ENCODE measurements around the gene RXFP3.
"Not testable (repeated sequence)": the region's sequence is repeated elsewhere in the genome, so short reads cannot be mapped to it uniquely, and the experiment has no call there.

RXFP3 gene, protein sequence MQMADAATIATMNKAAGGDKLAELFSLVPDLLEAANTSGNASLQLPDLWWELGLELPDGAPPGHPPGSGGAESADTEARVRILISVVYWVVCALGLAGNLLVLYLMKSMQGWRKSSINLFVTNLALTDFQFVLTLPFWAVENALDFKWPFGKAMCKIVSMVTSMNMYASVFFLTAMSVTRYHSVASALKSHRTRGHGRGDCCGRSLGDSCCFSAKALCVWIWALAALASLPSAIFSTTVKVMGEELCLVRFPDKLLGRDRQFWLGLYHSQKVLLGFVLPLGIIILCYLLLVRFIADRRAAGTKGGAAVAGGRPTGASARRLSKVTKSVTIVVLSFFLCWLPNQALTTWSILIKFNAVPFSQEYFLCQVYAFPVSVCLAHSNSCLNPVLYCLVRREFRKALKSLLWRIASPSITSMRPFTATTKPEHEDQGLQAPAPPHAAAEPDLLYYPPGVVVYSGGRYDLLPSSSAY

DNA sequence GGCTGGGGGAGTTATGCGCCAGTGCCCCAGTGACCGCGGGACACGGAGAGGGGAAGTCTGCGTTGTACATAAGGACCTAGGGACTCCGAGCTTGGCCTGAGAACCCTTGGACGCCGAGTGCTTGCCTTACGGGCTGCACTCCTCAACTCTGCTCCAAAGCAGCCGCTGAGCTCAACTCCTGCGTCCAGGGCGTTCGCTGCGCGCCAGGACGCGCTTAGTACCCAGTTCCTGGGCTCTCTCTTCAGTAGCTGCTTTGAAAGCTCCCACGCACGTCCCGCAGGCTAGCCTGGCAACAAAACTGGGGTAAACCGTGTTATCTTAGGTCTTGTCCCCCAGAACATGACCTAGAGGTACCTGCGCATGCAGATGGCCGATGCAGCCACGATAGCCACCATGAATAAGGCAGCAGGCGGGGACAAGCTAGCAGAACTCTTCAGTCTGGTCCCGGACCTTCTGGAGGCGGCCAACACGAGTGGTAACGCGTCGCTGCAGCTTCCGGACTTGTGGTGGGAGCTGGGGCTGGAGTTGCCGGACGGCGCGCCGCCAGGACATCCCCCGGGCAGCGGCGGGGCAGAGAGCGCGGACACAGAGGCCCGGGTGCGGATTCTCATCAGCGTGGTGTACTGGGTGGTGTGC lies at the start of gene RXFP3:
RXFP3 (plus strand) TSS at position 6 of the 636 bp plus-strand sequence; CDS start at position 361, 355 bp downstream.
- no peak for DNase-seq

DNA sequence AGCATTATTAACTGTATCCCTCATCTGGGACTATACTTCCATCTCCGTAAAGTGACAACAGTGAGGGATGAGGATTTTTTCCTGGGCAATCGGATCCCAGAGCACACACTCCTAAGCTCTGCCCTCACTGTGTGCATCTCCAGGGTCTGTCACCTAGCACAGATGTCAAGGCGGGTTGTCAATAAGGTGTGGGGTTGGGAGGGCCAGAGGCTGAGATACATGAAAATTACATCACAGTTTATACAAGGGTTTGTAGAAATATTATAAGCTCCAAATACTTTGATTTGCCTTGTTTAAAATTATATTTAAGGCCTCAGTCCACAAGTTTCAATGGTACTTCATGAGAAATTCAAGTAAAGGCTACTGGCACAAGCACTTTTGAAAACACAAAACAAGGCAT lies 48.9 kb upstream of the RXFP3 start:
- no peak for DNase-seq

DNA sequence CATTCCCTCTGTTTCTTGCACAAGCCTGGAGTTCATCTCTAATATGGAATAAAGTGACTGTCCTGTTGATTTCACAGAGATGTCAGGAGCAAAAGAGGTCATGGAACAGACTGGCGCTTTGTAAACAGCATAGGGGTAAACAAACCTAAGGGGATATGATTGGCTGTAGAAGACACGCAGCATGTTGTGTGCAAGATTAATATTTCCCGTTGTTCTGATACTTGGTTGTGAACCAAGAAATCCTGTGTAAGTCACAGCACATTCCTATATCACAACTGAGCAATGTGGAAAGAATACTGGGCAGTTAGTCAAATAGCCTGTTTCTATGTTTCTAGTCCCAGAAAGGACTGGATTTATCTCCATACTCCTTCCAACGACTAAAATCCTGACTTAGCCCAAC lies 47.6 kb upstream of the RXFP3 start:
- DNase-seq, result no peak

DNA sequence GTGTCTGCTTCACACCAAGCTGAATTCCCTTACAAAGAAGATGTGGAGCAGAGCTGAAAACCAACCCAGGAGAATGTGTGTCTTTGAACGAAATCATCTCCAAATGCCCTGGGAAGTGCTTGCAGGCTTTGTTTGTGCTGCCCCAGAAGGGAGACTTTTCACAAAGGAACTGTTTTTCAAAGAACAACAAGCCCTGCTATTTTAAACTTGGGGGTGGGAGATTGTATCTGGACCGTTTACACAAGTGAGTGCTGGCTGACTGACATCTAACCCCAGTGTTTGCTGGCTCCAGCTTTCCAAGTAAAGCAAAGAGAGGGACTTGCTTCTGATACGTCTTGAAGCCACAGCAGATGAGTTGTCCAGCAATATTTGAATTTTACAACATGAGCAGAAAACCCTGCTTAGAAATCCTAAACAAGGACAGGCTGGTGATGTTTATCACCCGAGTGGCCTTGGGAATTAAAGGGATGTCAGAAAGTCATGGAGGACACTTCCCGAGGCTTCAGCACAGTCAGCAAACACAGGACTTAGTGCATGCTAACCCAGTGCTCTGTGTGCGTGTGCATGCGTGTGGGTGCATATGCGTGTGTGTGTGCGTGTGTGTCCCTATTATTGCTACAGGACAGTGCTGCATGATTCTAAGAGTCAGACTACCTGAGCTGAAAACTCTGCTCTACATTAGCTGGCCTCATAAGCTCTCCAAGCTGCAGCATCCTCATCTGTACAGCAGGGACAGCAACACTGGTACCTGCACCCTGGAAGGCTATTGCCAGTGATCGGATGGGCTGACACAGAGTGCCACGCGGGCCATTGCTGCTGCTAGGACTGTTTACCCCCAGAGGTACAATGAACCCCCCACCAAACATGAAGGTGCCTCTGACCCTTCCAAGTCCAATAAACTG lies 45.8 kb upstream of the RXFP3 start:
- no peak for DNase-seq

DNA sequence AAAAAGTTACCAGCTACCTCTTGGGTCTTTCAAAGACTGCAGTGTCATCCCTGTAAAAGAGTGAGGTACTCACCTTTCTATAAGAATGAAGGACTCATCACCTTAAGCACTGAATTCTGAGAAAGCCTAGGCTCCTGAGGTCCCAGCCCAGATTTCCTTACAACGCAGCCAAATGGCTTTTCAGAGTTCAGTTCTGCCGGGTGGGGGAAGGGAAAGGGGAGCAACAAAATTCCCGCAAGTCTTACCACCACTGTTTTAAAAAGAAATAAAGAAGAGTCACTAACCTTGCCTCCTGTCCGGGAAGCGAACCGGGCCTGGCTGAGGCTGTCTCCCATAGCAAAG lies 44.8 kb upstream of the RXFP3 start:
- DNase-seq, result no peak

DNA sequence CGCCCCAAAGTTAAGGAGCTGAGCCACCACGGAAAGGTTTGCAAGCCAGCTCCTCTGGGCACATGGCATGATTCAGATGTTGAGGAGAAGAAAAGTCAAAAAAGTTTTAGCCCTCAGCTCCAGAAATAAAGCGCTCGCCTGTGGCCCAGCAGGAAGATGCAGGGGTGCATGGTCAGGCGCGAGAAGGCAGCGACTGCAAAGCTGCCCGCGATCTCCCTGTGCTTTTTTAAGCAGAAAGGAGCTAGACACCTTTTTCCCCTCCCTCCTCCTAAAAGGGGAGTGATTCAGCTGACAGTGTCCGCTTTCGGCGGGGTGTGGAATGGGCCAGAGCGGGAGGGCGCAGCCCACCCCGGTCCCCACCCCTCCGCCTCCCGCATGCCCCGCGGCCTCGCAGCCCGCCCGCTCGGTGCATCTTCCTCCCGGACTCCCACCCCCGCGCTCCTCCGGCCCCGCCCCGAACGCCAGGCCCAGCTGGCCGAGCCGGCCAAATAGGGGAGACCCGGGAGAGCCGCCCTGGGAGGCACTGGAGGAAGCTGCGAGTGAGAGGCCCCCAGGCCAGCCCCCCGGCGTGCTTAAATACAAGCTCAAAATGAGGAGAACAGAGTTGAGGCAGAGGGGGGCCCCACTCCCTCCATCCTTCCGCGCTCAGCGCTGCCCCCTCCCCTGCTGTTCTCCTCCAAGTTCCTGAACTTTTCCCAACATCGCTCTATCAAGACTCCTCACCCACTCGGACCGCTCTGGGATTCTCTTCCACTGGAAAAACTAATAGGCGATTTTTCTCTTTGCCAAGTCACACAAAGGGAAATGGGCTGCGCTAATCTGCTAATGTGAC lies 44.2 kb upstream of the RXFP3 start, which contains the start of gene ADAMTS12:
ADAMTS12 (minus strand) TSS at position 203 of the 832 bp plus-strand sequence; CDS start at position 69, 134 bp downstream.
- DNase-seq, result no peak

DNA sequence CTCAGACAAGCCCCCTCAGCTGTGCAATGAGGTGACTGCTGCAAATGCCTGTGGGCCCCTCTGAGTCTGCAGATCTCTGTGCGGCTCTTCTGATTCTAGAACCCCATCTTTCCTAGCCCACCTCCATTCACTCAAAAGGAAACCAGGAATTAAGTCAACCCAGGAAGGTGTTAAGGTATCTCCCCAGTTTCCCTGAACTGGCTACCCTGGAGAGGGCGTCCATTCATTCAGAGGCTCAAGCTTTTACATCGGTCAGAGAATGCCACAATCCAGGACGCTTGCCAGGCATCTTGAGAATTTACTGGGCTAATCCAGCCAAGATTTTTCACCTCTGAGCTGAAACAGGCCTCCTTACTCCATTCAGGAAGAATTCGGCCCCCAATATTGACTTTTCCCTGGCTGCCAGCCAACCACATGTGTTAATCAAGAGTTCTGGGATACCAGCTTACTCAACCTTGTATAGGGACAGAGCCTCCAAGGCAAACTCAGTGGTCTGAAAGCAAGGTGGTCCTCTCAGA lies 43.5 kb upstream of the RXFP3 start:
- DNase-seq, result no peak

DNA sequence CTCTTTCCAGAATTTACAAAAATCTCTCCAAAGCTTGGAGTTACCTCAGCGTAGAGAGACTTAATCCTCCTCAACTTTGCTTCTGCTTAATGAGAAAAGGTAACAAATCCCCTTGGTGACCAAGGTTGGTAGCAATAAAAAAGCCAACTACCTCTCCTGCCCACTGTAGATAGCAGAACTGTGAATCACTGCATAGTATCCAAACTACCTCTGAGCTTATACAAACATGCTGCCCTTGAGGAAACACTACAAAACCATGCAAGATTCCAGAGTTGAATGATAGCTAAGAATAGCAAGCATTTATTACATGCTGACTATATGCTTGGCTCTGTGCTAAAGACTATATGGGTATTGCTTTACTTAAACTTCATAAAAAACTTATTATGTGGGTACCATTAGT lies 41.6 kb upstream of the RXFP3 start:
- DNase-seq, result no peak

DNA sequence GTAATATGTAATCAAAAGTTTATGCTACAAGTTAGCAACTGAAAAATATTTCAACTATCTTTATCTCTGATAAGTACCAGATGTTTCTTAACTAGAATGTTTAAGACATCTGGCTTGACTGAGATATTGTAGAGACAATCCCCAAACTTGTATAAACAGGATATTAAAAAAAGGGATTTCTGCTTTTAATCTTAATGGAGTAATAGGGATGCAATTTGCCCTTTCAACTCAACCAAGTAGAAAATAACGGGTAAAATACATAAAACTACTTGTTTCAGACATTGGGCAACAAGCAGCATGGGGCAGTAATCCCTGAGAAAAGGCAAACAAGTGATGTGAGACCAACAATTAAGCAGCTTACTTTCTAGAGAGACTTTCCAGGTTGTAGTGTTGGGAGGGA lies 35.0 kb upstream of the RXFP3 start:
- no peak for DNase-seq

DNA sequence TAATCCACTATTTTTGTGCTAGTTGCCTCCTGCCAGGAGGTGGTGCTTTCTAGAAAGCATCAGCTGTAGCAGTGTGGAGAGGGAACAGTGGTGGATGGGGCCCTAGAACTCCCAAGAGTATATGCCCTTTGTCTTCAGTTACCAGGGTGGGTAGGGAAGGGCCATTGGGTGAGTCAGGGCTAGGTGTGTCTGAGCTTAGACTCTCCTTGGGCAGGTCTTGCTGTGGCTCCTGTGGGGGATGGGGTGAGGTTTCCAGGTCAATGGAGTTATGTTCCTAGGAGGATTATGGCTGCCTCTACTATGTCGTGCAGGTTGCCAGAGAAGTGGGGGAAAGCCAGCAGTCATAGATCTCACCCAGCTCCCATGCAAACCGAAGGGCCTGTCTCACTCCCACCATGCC lies 33.1 kb upstream of the RXFP3 start:
- DNase-seq, result no peak

DNA sequence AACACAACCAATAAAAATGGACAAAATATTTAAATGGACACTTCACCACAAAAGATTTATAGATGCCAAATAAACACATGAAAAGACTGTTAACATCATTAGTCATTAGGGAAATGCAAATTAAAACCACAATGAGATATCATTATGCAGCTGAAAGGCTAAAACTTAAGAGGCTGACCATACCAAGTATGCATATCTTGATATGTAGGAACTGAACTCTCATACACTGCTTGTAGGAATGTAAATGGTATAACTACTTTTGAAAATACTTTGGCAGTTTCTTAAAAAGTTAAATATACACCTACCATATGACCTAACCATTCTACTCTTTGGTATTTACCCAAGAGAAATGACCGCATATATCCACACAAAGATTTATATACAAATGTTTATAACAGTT lies 30.8 kb upstream of the RXFP3 start:
- no peak for DNase-seq

DNA sequence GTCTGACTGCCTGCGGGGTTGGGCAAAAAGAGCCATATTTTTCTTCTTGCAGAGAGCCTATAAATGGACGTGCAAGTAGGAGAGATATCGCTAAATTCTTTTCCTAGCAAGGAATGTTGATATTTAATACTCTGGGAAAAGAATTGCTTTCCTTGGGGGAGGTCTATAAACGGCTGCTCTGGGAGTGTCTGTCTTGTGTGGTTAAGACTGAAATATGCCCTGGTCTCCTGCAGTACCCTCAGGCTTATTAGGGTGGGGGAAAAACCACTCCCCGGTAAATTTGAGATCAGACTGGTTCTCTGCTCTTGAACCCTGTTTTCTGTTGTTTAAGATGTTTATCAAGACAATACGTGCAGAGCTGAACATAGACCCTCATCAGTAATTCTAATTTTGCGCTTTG lies 29.9 kb upstream of the RXFP3 start:
- not testable (repeated sequence) for DNase-seq

DNA sequence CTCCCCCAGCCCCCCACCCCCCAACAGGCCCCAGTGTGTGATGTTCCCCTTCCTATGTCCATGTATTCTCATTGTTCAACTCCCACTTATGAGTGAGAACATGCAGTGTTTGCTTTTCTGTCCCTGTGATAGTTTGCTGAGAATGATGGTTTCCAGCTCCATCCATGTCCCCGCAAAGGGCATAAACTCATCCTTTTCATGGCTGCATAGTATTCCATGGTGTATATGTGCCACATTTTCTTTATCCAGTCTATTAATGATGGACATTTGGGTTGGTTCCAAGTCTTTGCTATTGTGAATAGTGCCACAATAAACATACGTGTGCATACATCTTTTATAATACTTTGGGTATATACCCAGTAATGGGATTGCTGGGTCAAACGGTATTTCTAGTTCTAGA lies 21.3 kb upstream of the RXFP3 start:
- not testable (repeated sequence) for DNase-seq

DNA sequence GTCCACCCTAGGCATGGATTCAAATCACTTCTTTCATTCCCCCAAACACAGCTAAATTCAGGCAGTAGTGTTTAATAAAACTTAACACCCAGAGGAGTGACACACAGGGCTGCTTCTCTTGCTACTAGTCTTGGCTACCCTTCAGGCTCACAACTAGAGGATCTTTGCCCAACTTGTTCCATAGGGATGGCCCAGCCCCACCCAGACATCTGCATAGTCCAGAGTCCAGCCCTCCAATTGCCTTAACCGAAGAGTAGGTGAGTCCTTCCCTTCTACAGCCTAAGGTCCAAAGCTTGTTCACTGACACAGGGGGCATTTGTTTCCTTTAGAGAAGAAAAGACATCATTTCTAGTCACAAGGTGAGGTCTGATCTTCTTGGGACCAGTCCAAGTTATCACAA lies 15.2 kb upstream of the RXFP3 start:
- DNase-seq, result no peak

DNA sequence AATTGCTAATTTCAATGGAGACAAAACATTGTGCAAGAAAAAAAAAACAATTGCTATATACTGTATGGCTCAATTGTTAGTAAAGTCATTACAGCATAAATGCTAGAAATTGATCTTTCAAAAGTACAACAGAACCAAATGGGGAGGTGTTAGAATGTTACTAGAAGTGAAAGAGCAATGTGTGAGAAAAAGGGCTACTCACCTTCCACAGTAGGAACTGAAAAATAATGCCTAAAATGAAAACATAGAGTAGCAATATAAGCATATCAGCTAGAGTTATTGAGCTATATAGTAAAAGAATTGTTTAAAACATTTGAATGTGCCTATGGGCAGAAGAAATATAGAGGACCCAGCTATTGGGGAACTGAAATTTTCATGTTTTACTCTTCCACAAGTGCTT lies 10.9 kb upstream of the RXFP3 start:
- DNase-seq, result no peak

DNA sequence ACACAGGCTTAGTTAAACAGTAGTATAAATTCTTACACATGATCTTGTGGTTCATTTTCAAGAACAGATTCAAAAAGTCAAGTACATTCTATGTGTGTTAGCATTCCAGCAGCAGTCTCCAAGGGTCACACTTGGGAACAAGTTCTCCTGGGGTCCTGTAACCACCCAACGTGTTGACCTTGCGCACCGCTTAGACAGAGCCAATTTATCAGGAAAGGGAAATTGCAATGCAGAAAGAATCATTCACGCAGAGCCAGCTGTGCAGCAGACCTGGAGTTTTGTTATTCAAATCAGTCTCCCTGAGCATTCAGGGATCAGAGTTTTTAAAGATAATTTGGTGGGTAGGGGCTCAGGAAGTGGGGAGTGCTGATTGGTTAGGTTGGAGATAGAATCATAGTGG lies 8.5 kb upstream of the RXFP3 start:
- no peak for DNase-seq

DNA sequence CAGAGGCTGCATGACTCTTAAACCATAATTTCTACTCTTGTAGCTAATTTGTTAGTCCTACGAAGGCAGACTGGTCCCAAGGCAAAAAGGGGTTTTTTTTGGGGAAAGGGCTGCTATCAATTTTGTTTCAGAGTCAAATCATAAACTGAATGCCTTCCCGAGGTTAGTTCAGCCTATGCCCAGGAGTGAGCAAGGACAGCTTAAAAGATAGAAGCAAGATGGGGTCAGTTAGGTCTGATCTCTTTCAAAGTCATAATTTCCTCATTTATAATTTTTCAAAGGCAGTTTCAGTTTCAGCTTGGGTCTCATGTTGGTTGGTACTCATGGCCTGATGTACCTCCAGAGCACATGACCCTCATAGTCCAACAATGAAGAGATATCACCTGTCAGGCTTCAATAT lies 7.9 kb upstream of the RXFP3 start:
- no peak for DNase-seq

DNA sequence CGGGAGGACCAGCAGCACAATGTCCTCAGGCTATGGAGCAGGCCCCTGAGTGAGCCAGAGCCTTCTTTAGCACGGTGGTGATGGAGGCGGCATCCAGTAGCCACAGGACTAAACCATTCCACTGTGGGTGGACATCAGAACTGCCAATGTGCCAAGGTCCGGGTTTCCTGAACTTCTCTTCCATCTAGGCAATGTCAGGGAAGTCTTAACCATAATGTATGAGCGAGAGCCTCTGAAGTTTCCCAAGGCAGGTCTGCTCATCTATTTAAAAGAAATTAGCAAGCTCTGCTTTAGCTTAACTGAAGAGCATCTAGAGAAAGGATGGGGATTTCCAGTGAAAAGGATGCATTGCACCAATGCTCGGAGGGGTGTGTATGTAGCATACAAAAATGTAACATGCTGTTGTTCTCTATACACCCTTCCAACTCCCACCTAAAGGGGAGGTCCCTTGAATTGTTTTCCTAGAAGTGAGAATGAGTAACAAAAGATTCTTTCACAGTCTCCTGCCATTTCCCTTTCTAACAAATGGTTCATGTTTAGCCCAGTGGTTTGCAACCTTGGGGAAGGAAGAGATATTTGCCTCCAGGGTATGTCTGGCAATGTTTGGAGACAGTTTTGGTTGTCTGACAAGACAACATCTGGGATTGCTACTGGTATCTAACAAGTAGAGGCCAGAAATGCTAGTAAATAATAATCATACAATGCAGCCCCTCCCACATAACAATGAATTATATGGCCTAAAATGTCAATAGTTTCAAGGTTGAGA lies 6.1 kb upstream of the RXFP3 start:
- DNase-seq, result no peak

DNA sequence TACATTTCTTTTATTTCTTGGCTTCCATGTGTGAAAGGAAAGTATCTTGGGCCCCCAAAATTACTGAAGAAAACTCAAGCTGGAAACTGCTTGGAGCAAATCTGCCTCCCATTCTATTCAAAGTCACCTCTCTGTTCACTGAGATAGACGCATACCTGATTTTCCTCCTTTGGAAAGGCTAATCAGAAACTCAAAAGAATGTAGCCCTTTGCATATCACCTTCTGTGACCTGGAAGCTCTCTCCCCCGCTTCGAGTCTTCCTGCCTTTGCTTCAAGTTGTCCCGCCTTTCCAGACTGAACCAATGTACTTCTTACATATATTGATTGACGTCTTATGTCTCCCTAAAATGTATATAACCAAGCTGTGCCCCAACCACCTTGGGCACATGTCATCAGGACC lies 5.0 kb upstream of the RXFP3 start:
- no peak for DNase-seq

DNA sequence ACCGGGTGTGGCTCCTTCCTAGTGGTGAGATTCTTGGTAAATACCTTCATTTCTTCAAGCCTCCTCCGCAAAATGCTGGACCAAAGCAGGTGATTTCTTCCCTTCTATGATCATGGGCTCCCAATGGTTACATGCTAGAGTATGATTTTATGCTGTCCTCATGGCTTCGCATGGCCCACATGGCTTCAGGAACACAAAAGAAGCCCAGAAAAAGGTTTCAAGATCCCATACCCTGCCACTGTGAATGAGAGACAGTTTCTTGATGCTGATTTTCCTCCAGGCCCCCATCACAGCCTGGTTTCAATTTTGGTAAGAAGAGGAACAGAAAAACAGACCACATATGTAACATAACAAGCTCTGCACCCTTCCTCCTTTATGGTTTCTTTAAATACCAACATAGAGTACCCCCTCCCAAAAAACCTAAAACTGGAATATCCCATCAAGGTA lies 2.4 kb upstream of the RXFP3 start:
- no peak for DNase-seq

DNA sequence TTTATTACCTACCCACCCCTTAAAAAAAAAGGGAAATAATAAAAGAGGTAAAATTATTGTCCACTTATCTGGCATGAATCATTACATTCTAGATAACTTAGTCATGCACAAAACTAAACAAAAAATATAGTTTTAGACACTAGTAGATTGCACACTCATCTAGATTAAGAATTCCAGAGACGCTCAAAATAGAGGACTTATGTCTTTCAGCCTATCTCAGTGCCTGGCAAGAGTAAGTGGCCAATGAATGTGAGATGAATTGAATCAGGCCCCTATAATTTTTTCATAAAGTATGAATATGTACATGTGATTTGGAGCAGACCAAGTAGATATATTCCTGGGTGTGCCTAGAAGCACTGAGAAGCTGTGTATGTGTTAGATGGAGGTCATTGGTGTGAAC lies 2.0 kb upstream of the RXFP3 start:
- DNase-seq, result no peak
